HepG2 (cell line): ENCODE results near the gene KRT33A. TPM values are rescaled to one million over a fixed set of nuclear protein-coding genes. Genes with fewer than 3 reads are reported as not detected.

ENCODE experiments used
- ATAC-seq: fragments of 200-7000 bp; cut with Tn5 transposase; 3 replicates; pipeline ENCODE4 v1.9.1; 2020; ENCODE audit warnings: mild to moderate bottlenecking, moderate library complexity
- BruUV-seq: library from RNA; stranded (reverse); fragments of 400-500 nt; replicated peaks from 2 replicates; lab custom pipeline; 2021; lab: Mats Ljungman, UMichigan
- CTCF ChIA-PET: fragments of 300-600 bp; formaldehyde crosslinking; extraction: SDS; loops from one replicate; lab custom pipeline; 2021; ENCODE audit warnings: low total read pairs, inconsistent platforms, low intra/inter-chr PET ratio; lab: Yijun Ruan, JAX
- POLR2A ChIA-PET: fragments of 350-600 bp; sonication (Branson Sonifier 250); formaldehyde crosslinking; loops from one replicate; lab custom pipeline; 2020; ENCODE audit warnings: antibody characterized with exemption, inconsistent platforms; lab: Yijun Ruan, JAX
- DNase-seq: peaks from one replicate; pipeline ENCODE4 v3.0.0-alpha.2; 2015; ENCODE audit warnings: low spot score
- FAIRE-seq: peaks from 3 replicates; lab custom pipeline; 2011; peaks lifted over from hg19 to GRCh38; lab: Jason Lieb, UNC
- H2AFZ ChIP-seq: one replicate; pipeline ENCODE4 v1.6.1; 2011; ENCODE audit warnings: low read length, inconsistent platforms
- H3K27ac ChIP-seq: fragments of 300-600 bp; 3 replicates; pipeline ENCODE4 v1.8.0; 2011; ENCODE audit warnings: mixed run types, mild to moderate bottlenecking, mixed read lengths, low read length, inconsistent platforms; ENCODE audit not compliant: insufficient read depth; ENCODE audit errors: extremely low read length
- H3K27me3 ChIP-seq, 2 experiments: fragments of 200-600 bp in 1 of 2; 2 replicates in 1 of 2; 3 replicates in 1 of 2; pipeline versions ENCODE4 v1.6.0 to v1.8.0; 2011; ENCODE audit warnings: low read length in 2 of 2, mild to moderate bottlenecking in 2 of 2, moderate library complexity in 2 of 2, inconsistent platforms in 1 of 2; ENCODE audit not compliant: insufficient read depth in 2 of 2, control insufficient read depth in 1 of 2
- H3K36me3 ChIP-seq, 2 experiments: fragments of 200-600 bp in 1 of 2; replicated peaks in 1 of 2; 2 replicates in 1 of 2; 3 replicates in 1 of 2; pipeline versions ENCODE4 v1.5.1 to v1.8.0; 2011; ENCODE audit warnings: low read length in 2 of 2, inconsistent platforms in 1 of 2; ENCODE audit not compliant: insufficient read depth in 2 of 2, control insufficient read depth in 1 of 2
- H3K4me1 ChIP-seq: 2 replicates; pipeline ENCODE4 v1.5.1; 2012; ENCODE audit warnings: low read length, inconsistent platforms; ENCODE audit not compliant: insufficient read depth
- H3K4me2 ChIP-seq: 2 replicates; pipeline ENCODE4 v1.6.0; 2011; ENCODE audit warnings: low read depth, low read length, inconsistent platforms
- H3K4me3 ChIP-seq, 3 experiments: fragments of 200-600 bp in 1 of 3; sonication (generic), shearing (Covaris generic) in 1 of 3; replicated peaks in 1 of 3; 2 replicates each; pipeline ENCODE4 v1.5.1; 2011 to 2016; ENCODE audit warnings: low read length in 3 of 3, inconsistent platforms in 2 of 3, low read depth in 2 of 3, mild to moderate bottlenecking in 2 of 3, control low read depth in 1 of 3, mixed read lengths in 1 of 3; ENCODE audit not compliant: insufficient read depth in 1 of 3
- H3K79me2 ChIP-seq: one replicate; pipeline ENCODE4 v1.6.1; 2011; ENCODE audit warnings: low read length, inconsistent platforms; ENCODE audit not compliant: insufficient read depth
- H3K9ac ChIP-seq: 2 replicates; pipeline ENCODE4 v1.6.0; 2011; ENCODE audit warnings: mild to moderate bottlenecking, low read depth, low read length, inconsistent platforms; ENCODE audit not compliant: insufficient read depth
- H3K9me3 ChIP-seq: 2 replicates; pipeline ENCODE4 v1.5.1; 2012; ENCODE audit warnings: mild to moderate bottlenecking, low read length
- H4K20me1 ChIP-seq: 2 replicates; pipeline ENCODE4 v1.6.0; 2011; ENCODE audit warnings: inconsistent platforms, mild to moderate bottlenecking, low read length, moderate library complexity; ENCODE audit not compliant: insufficient read depth
- ARID3A ChIP-seq: IDR thresholded peaks from 2 replicates; pipeline ENCODE4 v1.6.1; 2012; ENCODE audit warnings: low read depth, low read length, improper control_type of control experiment
- BATF2 ChIP-seq: sonication (generic); formaldehyde crosslinking; IDR thresholded peaks from 2 replicates; pipeline ENCODE4 v1.8.0; 2022; ENCODE audit warnings: mild to moderate bottlenecking, missing genetic modification reagents, moderate library complexity
- CEBPB ChIP-seq: IDR thresholded peaks from 2 replicates; pipeline ENCODE4 v1.6.1; 2011; ENCODE audit warnings: low read depth, low read length, improper control_type of control experiment, borderline replicate concordance
- HIVEP1 ChIP-seq: sonication (generic); formaldehyde crosslinking; IDR thresholded peaks from 2 replicates; pipeline ENCODE4 v1.4.0; 2020; ENCODE audit warnings: mild to moderate bottlenecking, missing genetic modification reagents
- HOXA5 ChIP-seq: sonication (generic); formaldehyde crosslinking; IDR thresholded peaks from 2 replicates; pipeline ENCODE4 v1.4.0; 2020; ENCODE audit warnings: missing genetic modification reagents
- IKZF4 ChIP-seq: sonication (generic); formaldehyde crosslinking; IDR thresholded peaks from 2 replicates; pipeline ENCODE4 v1.5.1; 2020; ENCODE audit warnings: borderline replicate concordance, mild to moderate bottlenecking, low read depth, missing genetic modification reagents; ENCODE audit errors: not compliant biosample characterization
- JUND ChIP-seq: sonication (generic); formaldehyde crosslinking; IDR thresholded peaks from 2 replicates; pipeline ENCODE4 v1.8.0; 2022; ENCODE audit warnings: mild to moderate bottlenecking, missing genetic modification reagents
- NCOA5 ChIP-seq: sonication (generic); formaldehyde crosslinking; IDR thresholded peaks from 2 replicates; pipeline ENCODE4 v1.4.0; 2020; ENCODE audit warnings: missing genetic modification reagents
- PRDM15 ChIP-seq: sonication (generic); formaldehyde crosslinking; IDR thresholded peaks from 2 replicates; pipeline ENCODE4 v1.4.0; 2020; ENCODE audit warnings: missing genetic modification reagents
- RFX5 ChIP-seq: IDR thresholded peaks from 2 replicates; pipeline ENCODE4 v1.6.1; 2011; ENCODE audit warnings: low read depth, low read length, improper control_type of control experiment
- SMARCE1 ChIP-seq: fragments of 450-650 bp; IDR thresholded peaks from 2 replicates; pipeline ENCODE4 v1.6.1; 2017; ENCODE audit warnings: borderline replicate concordance
- SYNCRIP ChIP-seq: fragments of 200-400 bp; formaldehyde crosslinking; IDR thresholded peaks from 2 replicates; pipeline ENCODE4 v1.6.1; 2018; ENCODE audit warnings: mild to moderate bottlenecking, low read depth, low read length; ENCODE audit not compliant: insufficient read depth
- ZBTB7A ChIP-seq: sonication (generic); formaldehyde crosslinking; IDR thresholded peaks from 2 replicates; pipeline ENCODE4 v1.8.0; 2022; ENCODE audit warnings: mild to moderate bottlenecking, missing genetic modification reagents
- ZNF674 ChIP-seq: sonication (generic); formaldehyde crosslinking; IDR thresholded peaks from 2 replicates; pipeline ENCODE4 v1.5.0; 2020; ENCODE audit warnings: low read depth, mild to moderate bottlenecking, missing genetic modification reagents
- ZNF713 ChIP-seq: sonication (generic); formaldehyde crosslinking; IDR thresholded peaks from 2 replicates; pipeline ENCODE4 v1.4.0; 2020; ENCODE audit warnings: mild to moderate bottlenecking, missing genetic modification reagents
- ZNF766 ChIP-seq: sonication (generic); formaldehyde crosslinking; IDR thresholded peaks from 2 replicates; pipeline ENCODE4 v1.5.0; 2020; ENCODE audit warnings: missing genetic modification reagents, borderline replicate concordance
- ZNF839 ChIP-seq: sonication (generic); formaldehyde crosslinking; IDR thresholded peaks from 2 replicates; pipeline ENCODE4 v1.4.0; 2020; ENCODE audit warnings: missing genetic modification reagents, mild to moderate bottlenecking, borderline replicate concordance
- WGBS: methylation state at CpG from one replicate; pipeline ENCODE4 v1.1.6; 2017; ENCODE audit warnings: low lambda C conversion rate; 5-methylcytosine and 5-hydroxymethylcytosine counted together
- in situ Hi-C: cut with HindIII; loops from 2 replicates; pipeline ENCODE4 v1.10.0; 2017; ENCODE audit warnings: low pct_unique_long_range_greater_than_20kb; ENCODE audit not compliant: extremely low pct_ligation_motif_present
- intact Hi-C: fragments of 100-400 bp; cut with micrococcal nuclease; formaldehyde crosslinking; loops from one replicate; pipeline ENCODE4 v1.10.0; 2022; ENCODE audit not compliant: unreplicated experiment
- polyA plus RNA-seq, 8 experiments: library from polyadenylated mRNA; depleted of rRNA in 3 of 8; stranded (reverse) in 7 of 8; unstranded in 1 of 8; fragments of >200 nt; fragmentation: Illumina TruSeq in 4 of 8; extraction: Trizol in 4 of 8; gene quantifications; 2 replicates each; pipeline versions ENCODE4 v1.2.1 to v1.2.3, GENCODE V29; 2011 to 2016; ENCODE audit warnings: low read depth in 4 of 8, missing spikeins in 1 of 8, mixed read lengths in 1 of 8; ENCODE audit not compliant: insufficient read depth in 1 of 8
- total RNA-seq, 5 experiments: library from RNA; depleted of rRNA; stranded (reverse); fragments of >200 nt; fragmentation: Illumina TruSeq; extraction: Trizol; gene quantifications; 2 replicates each; pipeline ENCODE4 v1.2.3, GENCODE V29; 2016; ENCODE audit warnings: low read depth in 1 of 5

The KRT33A gene
- total and polyA plus RNA-seq, 2 of the 13 experiments (the other 11 are each of a cell fraction or from before 2014, with no cell fraction given), result not detected

GRCh38 chr17:41318231-41318630, 32.4 kb downstream of the KRT33A start (continued):
- TF ChIP-seq ZBTB7A (no peak), SYNCRIP (no peak), IKZF4 (CRISPR knock-in tag) (no peak), ZNF713 (CRISPR knock-in tag) (no peak)

- H3K4me3 ChIP-seq, result no peak overlapping the region
- no peak overlapping the region for H3K4me2 ChIP-seq
- intact Hi-C loops (no loop called here), in situ Hi-C loops (no loop called here)
- POLR2A ChIA-PET, result no interaction called here
- H3K9ac ChIP-seq, result no peak overlapping the region
- ATAC-seq (no peak), FAIRE-seq (no peak), DNase-seq (no peak)
- H3K4me1 ChIP-seq, result no peaks in the 10 kb centered on the region
- H4K20me1 ChIP-seq, result no peaks in the 10 kb centered on the region
- no peaks in the 10 kb centered on the region for H3K79me2 ChIP-seq
- no peaks in the 10 kb centered on the region for H3K36me3 ChIP-seq
- no peak overlapping the region for H3K27ac ChIP-seq
- H3K27me3 ChIP-seq, result peaks cover 2 to 24% of the 10 kb centered on the region in 2 experiments; a peak in 3 of 5 replicates
- H2AFZ ChIP-seq, result no peak overlapping the region
- CTCF ChIA-PET, result no interaction called here
- TF ChIP-seq CEBPB (no peak), NCOA5 (CRISPR knock-in tag) (no peak), ZNF839 (no peak), ARID3A (no peak), HIVEP1 (CRISPR knock-in tag) (no peak), JUND (CRISPR knock-in tag) (no peak), PRDM15 (CRISPR knock-in tag) (no peak), HOXA5 (no peak), BATF2 (CRISPR knock-in tag) (no peak), ZNF674 (no peak), SMARCE1 (no peak), ZNF766 (no peak), RFX5 (no peak)
- peaks cover 10% of the 10 kb centered on the region; the same call in 1 of the 2 replicates for H3K9me3 ChIP-seq
- BruUV-seq, result no TSS peak
- WGBS, result 28% methylated on average over 15 of the region's 17 CpGs
Measured at GRCh38 chr17:41315814-41316445, 34.7 kb downstream of the KRT33A start.
